ENCODE data around the gene KIF21B. TPM values are rescaled to one million over a fixed set of nuclear protein-coding genes. Genes with fewer than 3 reads are reported as not detected.

The KIF21B gene
- total RNA-seq, 2 donors from 2014 or later: 0.48 to 1.5 TPM

DNA sequence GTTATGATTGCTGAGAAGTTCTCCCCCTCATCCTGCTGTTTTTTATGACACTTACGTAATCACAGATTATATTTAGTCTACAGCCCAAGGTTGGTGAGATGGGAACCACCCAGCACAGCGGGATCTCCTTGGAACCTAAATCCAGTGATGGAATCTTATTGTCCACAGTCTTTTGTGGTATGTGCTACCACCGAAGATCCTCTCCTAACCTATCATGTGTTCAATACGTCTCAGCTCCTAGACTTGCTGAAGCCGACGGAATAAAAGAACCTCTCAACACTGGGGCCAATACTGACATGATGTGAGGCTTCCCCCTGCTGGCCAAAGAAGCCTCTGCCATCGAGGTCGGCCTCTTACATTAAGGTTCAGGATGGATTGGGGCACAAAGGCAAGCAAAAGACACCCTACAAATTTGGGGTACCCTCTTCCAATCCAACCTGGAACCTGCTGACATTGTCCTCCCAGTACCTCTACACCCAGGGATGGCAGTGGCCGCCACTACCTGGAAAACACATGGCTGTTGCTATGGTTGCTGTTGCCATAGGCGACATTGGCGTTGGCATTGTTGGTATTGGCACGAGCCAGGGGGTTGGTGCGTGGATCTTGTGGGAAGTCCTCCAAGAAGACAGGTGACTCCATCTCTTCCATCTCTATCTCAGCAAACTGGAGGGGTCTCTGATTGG is 19.4 kb upstream of the KIF21B start:
- peak; percentile 74 for DNase-seq (ENCODE audit: low spot score)
- H3K36me3 ChIP-seq: no peaks in the 10 kb centered on the region
- TF ChIP-seq, protein P1, sequence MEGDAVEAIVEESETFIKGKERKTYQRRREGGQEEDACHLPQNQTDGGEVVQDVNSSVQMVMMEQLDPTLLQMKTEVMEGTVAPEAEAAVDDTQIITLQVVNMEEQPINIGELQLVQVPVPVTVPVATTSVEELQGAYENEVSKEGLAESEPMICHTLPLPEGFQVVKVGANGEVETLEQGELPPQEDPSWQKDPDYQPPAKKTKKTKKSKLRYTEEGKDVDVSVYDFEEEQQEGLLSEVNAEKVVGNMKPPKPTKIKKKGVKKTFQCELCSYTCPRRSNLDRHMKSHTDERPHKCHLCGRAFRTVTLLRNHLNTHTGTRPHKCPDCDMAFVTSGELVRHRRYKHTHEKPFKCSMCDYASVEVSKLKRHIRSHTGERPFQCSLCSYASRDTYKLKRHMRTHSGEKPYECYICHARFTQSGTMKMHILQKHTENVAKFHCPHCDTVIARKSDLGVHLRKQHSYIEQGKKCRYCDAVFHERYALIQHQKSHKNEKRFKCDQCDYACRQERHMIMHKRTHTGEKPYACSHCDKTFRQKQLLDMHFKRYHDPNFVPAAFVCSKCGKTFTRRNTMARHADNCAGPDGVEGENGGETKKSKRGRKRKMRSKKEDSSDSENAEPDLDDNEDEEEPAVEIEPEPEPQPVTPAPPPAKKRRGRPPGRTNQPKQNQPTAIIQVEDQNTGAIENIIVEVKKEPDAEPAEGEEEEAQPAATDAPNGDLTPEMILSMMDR (IDR thresholded peaks at IDR 0.05): peak; percentile 70 to 89
- no peaks in the 10 kb centered on the region for H3K9me3 ChIP-seq
- H3K4me1 ChIP-seq: peaks cover 0 to 4% of the 10 kb centered on the region in 2 donors
- H3K27ac ChIP-seq: no peak overlapping the region
- no peaks in the 10 kb centered on the region for H3K27me3 ChIP-seq
- H3K4me3 ChIP-seq: no peak overlapping the region

DNA sequence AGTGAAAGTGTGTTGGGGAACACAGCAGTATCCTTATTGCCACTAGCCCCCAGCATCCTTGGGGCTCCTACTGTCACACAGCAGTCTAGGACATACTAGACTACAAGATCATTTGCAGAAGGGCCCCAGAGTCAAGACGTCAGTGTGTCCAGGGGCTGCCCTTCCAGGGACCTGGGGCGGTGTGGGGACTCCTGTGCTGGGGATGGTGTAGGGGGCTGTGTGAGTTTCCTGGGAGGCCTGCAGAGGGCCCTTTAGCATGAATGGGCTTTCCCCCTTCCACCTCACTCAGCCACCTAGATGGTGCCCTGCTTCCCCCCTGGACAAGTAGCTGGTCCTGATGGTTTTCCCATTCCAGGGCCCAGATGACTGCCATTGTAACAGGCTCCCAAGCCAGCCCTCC is 17.5 kb upstream of the KIF21B start:
- Histone ChIP-seq H3K36me3 (no peaks in the 10 kb centered on the region), H3K9me3 (no peaks in the 10 kb centered on the region), H3K4me1 (peaks cover 0 to 4% of the 10 kb centered on the region in 2 donors), H3K27ac (no peak overlapping the region), H3K27me3 (no peaks in the 10 kb centered on the region), H3K4me3 (no peak overlapping the region)
- no peak for DNase-seq (ENCODE audit: low spot score)
- TF ChIP-seq, protein P1 (IDR thresholded peaks at IDR 0.05): no peak

DNA sequence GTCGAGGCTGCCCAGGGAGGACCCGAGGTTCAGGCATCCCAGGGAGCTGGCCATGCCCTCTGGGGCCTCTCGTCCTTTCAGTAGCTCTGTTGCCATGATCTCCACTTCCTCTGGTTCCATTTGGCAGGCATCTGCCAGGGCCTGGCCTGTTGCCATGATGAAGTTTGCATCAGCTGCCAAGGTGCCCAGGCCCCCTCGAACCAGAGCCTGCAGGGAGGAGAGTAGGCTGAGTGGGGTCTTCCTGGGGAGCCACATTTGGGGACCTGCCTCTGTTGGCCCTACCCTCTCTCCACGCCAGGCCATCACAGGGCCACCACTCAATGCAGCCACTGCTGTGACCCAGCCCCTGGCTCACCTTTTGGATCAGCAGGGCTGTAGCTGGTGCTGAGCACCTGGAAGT is 16.4 kb upstream of the KIF21B start:
- H3K36me3 ChIP-seq: no peaks in the 10 kb centered on the region

DNA sequence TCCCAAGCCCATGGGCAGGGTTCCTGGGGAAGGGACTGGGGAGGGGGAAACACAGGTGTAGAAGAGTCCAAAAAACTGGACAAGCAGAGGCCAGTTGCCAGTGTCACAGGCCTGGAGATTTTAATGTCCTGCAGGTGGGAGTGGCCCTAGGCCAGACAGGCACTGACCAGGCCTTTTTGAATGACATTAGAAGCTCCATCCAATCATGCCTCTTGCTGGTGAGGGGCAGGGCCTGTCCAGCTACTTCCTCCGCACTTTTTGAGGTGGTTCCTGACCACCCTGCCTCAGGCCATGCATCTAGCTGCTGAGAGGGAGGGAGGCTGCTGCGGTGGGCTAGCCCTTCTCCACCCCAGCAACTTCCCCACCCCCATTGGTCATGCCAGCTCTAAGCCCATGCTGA is 15.9 kb upstream of the KIF21B start:
- no peaks in the 10 kb centered on the region for H3K9me3 ChIP-seq
- no peak overlapping the region for H3K4me3 ChIP-seq
- no peak overlapping the region for H3K27ac ChIP-seq
- peaks cover 0 to 4% of the 10 kb centered on the region in 2 donors for H3K4me1 ChIP-seq
- no peaks in the 10 kb centered on the region for H3K36me3 ChIP-seq
- no peak for DNase-seq (ENCODE audit: low spot score)
- TF ChIP-seq, protein P1 (IDR thresholded peaks at IDR 0.05): no peak
- no peaks in the 10 kb centered on the region for H3K27me3 ChIP-seq

More for the DNA sequence above, 16.4 kb upstream of the KIF21B start:
- no peak for DNase-seq (ENCODE audit: low spot score)
- Histone ChIP-seq H3K9me3 (no peaks in the 10 kb centered on the region), H3K27me3 (no peaks in the 10 kb centered on the region), H3K4me1 (peaks cover 0 to 4% of the 10 kb centered on the region in 2 donors), H3K4me3 (no peak overlapping the region), H3K27ac (no peak overlapping the region)
- TF ChIP-seq, protein P1 (IDR thresholded peaks at IDR 0.05): no peak

DNA sequence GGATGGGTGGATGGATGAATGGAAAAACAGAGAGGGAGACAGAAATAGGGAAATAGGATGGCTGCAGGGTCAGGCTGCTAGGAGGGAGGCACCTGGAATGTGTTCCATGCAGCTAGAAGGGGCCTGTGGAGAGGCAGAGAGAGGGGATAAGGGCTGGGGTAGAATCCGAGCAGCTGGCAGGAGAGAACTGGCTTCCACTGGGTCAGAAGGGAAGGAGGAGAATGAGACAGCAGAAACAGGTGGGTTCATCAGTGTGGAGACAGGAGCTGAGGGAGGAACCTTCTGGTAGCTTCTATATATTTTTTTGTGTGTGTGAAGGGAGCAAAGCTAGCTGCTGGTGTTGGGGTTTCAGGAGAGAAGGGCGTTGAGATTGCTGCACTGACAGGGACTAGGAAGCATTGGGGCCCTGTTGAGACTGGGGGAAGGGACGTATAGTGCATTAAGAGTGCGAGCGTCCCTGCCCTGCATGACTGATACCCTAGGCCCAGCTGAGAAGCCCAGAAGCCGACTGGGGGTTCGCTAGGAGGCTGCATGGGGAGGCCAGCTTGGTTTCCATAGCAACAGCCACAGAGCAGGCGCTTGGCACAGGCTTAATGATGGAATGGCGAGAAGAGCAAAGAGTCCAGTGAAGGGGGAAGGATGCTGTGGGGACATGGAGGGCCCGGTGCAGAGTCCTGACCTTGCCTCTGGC is 14.8 kb upstream of the KIF21B start:
- TF ChIP-seq, protein P1 (IDR thresholded peaks at IDR 0.05): no peak
- H3K27me3 ChIP-seq: no peaks in the 10 kb centered on the region
- DNase-seq (ENCODE audit: low spot score): no peak
- H3K36me3 ChIP-seq: no peaks in the 10 kb centered on the region
- no peak overlapping the region for H3K27ac ChIP-seq
- no peak overlapping the region for H3K4me3 ChIP-seq
- peaks cover 0 to 4% of the 10 kb centered on the region in 2 donors for H3K4me1 ChIP-seq
- H3K9me3 ChIP-seq: no peaks in the 10 kb centered on the region
